ENCODE measurements around the gene E2F1. TPM values are rescaled to one million over a fixed set of nuclear protein-coding genes. Genes with fewer than 3 reads are reported as not detected.

E2F1 gene
- total RNA-seq, 3 donors from 2014 or later, result 0.33 to 2.2 (median 0.88) TPM

GRCh38 chr20:33630507-33630906, 55.7 kb downstream of the E2F1 start:
- no peak for DNase-seq (ENCODE audit: low spot score in 2 of 2)
- no peaks in the 10 kb centered on the region for H3K9me3 ChIP-seq
- H3K4me1 ChIP-seq, result no peaks in the 10 kb centered on the region
- no peak overlapping the region for H3K4me3 ChIP-seq
- no peak overlapping the region for H3K27ac ChIP-seq
- H3K36me3 ChIP-seq, result peaks cover 10% of the 10 kb centered on the region
- TF ChIP-seq CTCF (IDR thresholded peaks at IDR 0.05) (no peak), POLR2AphosphoS5 (IDR thresholded peaks at IDR 0.05) (no peak)
- H3K27me3 ChIP-seq, result no peaks in the 10 kb centered on the region
- intact Hi-C loops (cut with DNase I; ENCODE audit: low total_unique reads), result no loop called here

DNA sequence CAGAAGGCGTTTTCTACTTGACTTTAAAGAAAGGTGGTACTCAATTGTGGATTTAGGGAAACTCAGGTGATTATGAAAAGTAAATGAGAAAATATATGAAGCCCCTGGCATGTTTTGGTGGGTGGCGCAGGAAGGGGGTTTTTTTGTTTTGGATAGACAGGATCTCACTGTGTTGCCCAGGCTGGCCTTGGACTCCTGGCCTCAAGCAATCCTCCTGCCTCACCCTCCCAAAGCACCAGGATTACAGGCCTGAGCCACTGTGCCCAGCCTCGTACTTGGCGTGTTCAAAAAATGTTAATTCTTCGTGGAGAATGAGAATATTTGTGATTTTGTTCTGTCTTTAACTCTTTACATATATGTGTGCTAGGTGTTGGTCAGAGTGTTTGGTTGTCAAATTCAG, 56.2 kb downstream of the E2F1 start:
- no peak overlapping the region for H3K27ac ChIP-seq
- DNase-seq (ENCODE audit: low spot score in 2 of 2), result no peak
- peaks cover 10% of the 10 kb centered on the region for H3K36me3 ChIP-seq
- H3K9me3 ChIP-seq, result no peaks in the 10 kb centered on the region
- TF ChIP-seq CTCF (IDR thresholded peaks at IDR 0.05) (no peak), POLR2AphosphoS5 (IDR thresholded peaks at IDR 0.05) (no peak), POLR2A (IDR thresholded peaks at IDR 0.05) (no peak)
- no peak overlapping the region for H3K4me3 ChIP-seq
- no peaks in the 10 kb centered on the region for H3K27me3 ChIP-seq
- intact Hi-C loops (cut with DNase I; ENCODE audit: low total_unique reads), result no loop called here
- no peaks in the 10 kb centered on the region for H3K4me1 ChIP-seq

- H3K4me3 ChIP-seq, result no peak overlapping the region
- peaks cover 10% of the 10 kb centered on the region for H3K36me3 ChIP-seq
- intact Hi-C loops (cut with DNase I; ENCODE audit: low total_unique reads), result no loop called here
- H3K27me3 ChIP-seq, result no peaks in the 10 kb centered on the region
- no peak overlapping the region for H3K27ac ChIP-seq
- H3K4me1 ChIP-seq, result no peaks in the 10 kb centered on the region
- no peaks in the 10 kb centered on the region for H3K9me3 ChIP-seq
- DNase-seq (ENCODE audit: low spot score in 2 of 2), result no peak
- TF ChIP-seq POLR2A (IDR thresholded peaks at IDR 0.05), result no peak
- no peak for TF ChIP-seq CTCF (IDR thresholded peaks at IDR 0.05)
- TF ChIP-seq POLR2AphosphoS5 (IDR thresholded peaks at IDR 0.05), result no peak
These were observed 56.7 kb downstream of the E2F1 start for GRCh38 chr20:33629533-33629932.

DNA sequence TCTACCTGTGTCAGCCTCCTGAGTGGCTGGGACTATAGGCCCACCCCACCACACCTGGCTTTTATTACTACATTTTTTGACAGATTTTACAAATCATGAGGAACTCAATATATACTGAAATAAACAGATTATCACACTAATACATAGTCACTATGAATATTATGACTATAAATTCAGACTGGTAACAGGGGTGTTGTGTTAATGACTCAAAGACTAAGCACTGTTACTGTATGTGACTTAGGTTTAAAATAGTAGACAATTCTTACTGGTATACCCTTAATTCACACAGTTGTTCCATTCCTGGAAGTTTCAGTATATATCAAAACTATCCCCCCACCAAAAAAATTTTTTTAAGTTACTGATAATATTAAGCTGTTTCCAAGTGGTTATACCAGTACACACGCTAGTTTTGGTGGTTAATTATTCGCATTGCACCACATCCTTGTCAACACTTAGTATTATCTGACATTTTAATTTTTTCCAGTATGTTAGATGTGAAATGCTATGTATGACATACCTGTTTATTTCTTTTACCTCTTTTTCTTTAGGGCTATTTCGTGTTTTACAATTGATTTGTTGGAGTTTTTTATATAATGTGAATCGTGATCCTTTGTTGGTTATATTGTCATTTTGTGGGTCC, 58.5 kb downstream of the E2F1 start:
- peaks cover 10% of the 10 kb centered on the region for H3K36me3 ChIP-seq
- no peak overlapping the region for H3K4me3 ChIP-seq
- no peak overlapping the region for H3K27ac ChIP-seq
- no peaks in the 10 kb centered on the region for H3K9me3 ChIP-seq
- DNase-seq (ENCODE audit: low spot score in 2 of 2), result no peak
- no peaks in the 10 kb centered on the region for H3K4me1 ChIP-seq
- no peaks in the 10 kb centered on the region for H3K27me3 ChIP-seq
- TF ChIP-seq POLR2AphosphoS5 (IDR thresholded peaks at IDR 0.05), result no peak
- TF ChIP-seq POLR2A (IDR thresholded peaks at IDR 0.05), result no peak
- no peak for TF ChIP-seq CTCF (IDR thresholded peaks at IDR 0.05)
- intact Hi-C loops (cut with DNase I; ENCODE audit: low total_unique reads), result no loop called here

- Histone ChIP-seq H3K9me3 (no peaks in the 10 kb centered on the region), H3K27me3 (no peaks in the 10 kb centered on the region), H3K4me3 (no peak overlapping the region), H3K27ac (no peak overlapping the region), H3K36me3 (peaks cover 10% of the 10 kb centered on the region), H3K4me1 (no peaks in the 10 kb centered on the region)
- intact Hi-C loops (cut with DNase I; ENCODE audit: low total_unique reads), result no loop called here
- no peak for DNase-seq (ENCODE audit: low spot score in 2 of 2)
- TF ChIP-seq CTCF (IDR thresholded peaks at IDR 0.05), result no peak
These were observed 60.0 kb downstream of the E2F1 start for GRCh38 chr20:33626190-33626589.

Other genes with a start within 250 kb of the E2F1 start
- 100 to 1,000 TPM in 1 of 3 donors, 10 to 100 TPM in 2; 19.3 to 121 (median 21.1) TPM for gene SNTA1, start 242.6 kb downstream of the E2F1 start, total RNA-seq
- 10 to 100 TPM; 10.9 to 20.9 (median 17.0) TPM for gene CBFA2T2, start 196.3 kb downstream of the E2F1 start, total RNA-seq
- gene C20orf144, start 24.1 kb downstream of the E2F1 start, total RNA-seq, result under 1 TPM; 0.16 to 0.33 (median 0.29) TPM
- gene ACTL10, start 19.4 kb downstream of the E2F1 start, total RNA-seq, result 1 to 10 TPM; 1.4 to 3.4 (median 2.6) TPM
- gene NECAB3, start 12.0 kb downstream of the E2F1 start, total RNA-seq, result 10 to 100 TPM; 23.4 to 37.3 (median 28.5) TPM
- 10 to 100 TPM in 1 of 3 donors, 1 to 10 TPM in 2; 7.9 to 14.3 (median 9.1) TPM for gene PXMP4, start 33.9 kb upstream of the E2F1 start, total RNA-seq
- 1 to 10 TPM; 1.8 to 3.3 (median 2.5) TPM for gene ZNF341, start 45.6 kb upstream of the E2F1 start, total RNA-seq
- gene CHMP4B, start 125.0 kb upstream of the E2F1 start, total RNA-seq, result 100 to 1,000 TPM in 1 of 3 donors, 10 to 100 TPM in 2; 76.4 to 106 (median 95.4) TPM